GM12878 (cell line): ENCODE measurements around the gene CGN. TPM values are rescaled to one million over a fixed set of nuclear protein-coding genes. Genes with fewer than 3 reads are reported as not detected.

Experiments
- ATAC-seq: fragments of 200-7000 bp; cut with Tn5 transposase; 3 replicates; pipeline ENCODE4 v1.9.1; 2020; ENCODE audit warnings: mild to moderate bottlenecking, moderate library complexity
- BruUV-seq: library from RNA; stranded (reverse); fragments of 400-500 nt; replicated peaks from 2 replicates; lab custom pipeline; 2021; lab: Mats Ljungman, UMichigan
- CTCF ChIA-PET: fragments of 300-600 bp; sonication (Branson Sonifier 250); formaldehyde crosslinking; extraction: SDS; loops from one replicate; lab custom pipeline; 2021; ENCODE audit warnings: inconsistent platforms; lab: Yijun Ruan, JAX
- POLR2A ChIA-PET: fragments of 350-600 bp; formaldehyde crosslinking; extraction: SDS; loops from one replicate; lab custom pipeline; 2021; ENCODE audit warnings: inconsistent platforms; lab: Charles Lee
- RAD21 ChIA-PET: fragments of 300-600 bp; sonication (Branson Sonifier 250); formaldehyde crosslinking; loops from one replicate; lab custom pipeline; 2023; ENCODE audit warnings: antibody characterized with exemption; ENCODE audit not compliant: unreplicated experiment; lab: Charles Lee
- SMC1A ChIA-PET: fragments of 300-600 bp; sonication (Branson Sonifier 250); formaldehyde crosslinking; loops from one replicate; lab custom pipeline; 2023; ENCODE audit not compliant: unreplicated experiment, uncharacterized antibody; lab: Charles Lee
- DNase-seq: peaks from one replicate; pipeline ENCODE4 v3.0.0-alpha.2; 2011; ENCODE audit warnings: low read depth, low spot score
- FAIRE-seq: peaks from 3 replicates; lab custom pipeline; 2011; peaks lifted over from hg19 to GRCh38; lab: Jason Lieb, UNC
- H2AFZ ChIP-seq: 2 replicates; pipeline ENCODE4 v1.6.0; 2011; ENCODE audit warnings: low read depth, low read length, control low read depth; ENCODE audit not compliant: control insufficient read depth
- H3K27ac ChIP-seq: 2 replicates; pipeline ENCODE4 v1.5.1; 2011; ENCODE audit warnings: control low read depth; ENCODE audit not compliant: control insufficient read depth, insufficient read depth
- H3K27me3 ChIP-seq, 2 experiments: replicated peaks in 1 of 2; 2 replicates each; pipeline versions ENCODE4 v1.6.0 to v1.6.1; 2011; ENCODE audit warnings: low read length in 1 of 2; ENCODE audit not compliant: control insufficient read depth in 2 of 2, insufficient read depth in 2 of 2
- H3K36me3 ChIP-seq, 2 experiments: 2 replicates each; pipeline ENCODE4 v1.5.1; 2011; ENCODE audit warnings: low read length in 1 of 2; ENCODE audit not compliant: control insufficient read depth in 2 of 2, insufficient read depth in 2 of 2
- H3K4me1 ChIP-seq: 2 replicates; pipeline ENCODE4 v1.6.1; 2011; ENCODE audit warnings: mild to moderate bottlenecking, low read length, moderate library complexity, mixed read lengths; ENCODE audit not compliant: control insufficient read depth, insufficient read depth
- H3K4me2 ChIP-seq: 2 replicates; pipeline ENCODE4 v1.6.0; 2011; ENCODE audit warnings: control low read depth; ENCODE audit not compliant: control insufficient read depth, insufficient read depth
- H3K4me3 ChIP-seq: fragments of 200-600 bp; sonication (generic); 2 replicates; pipeline ENCODE4 v1.5.1; 2016
- H3K79me2 ChIP-seq: 2 replicates; pipeline ENCODE4 v1.6.0; 2011; ENCODE audit warnings: low read length; ENCODE audit not compliant: control insufficient read depth, insufficient read depth
- H3K9ac ChIP-seq: 2 replicates; pipeline ENCODE4 v1.8.0; 2011; ENCODE audit warnings: low read length, control low read depth, mixed read lengths; ENCODE audit not compliant: control insufficient read depth, insufficient read depth
- H3K9me3 ChIP-seq: replicated peaks from 3 replicates; pipeline ENCODE4 v1.5.1; 2011; ENCODE audit warnings: mild to moderate bottlenecking, low read length; ENCODE audit not compliant: control insufficient read depth, insufficient read depth
- H4K20me1 ChIP-seq: 2 replicates; pipeline ENCODE4 v1.6.0; 2011; ENCODE audit not compliant: control insufficient read depth, insufficient read depth
- BHLHE40 ChIP-seq, 2 experiments: fragments of 450-650 bp in 1 of 2; IDR thresholded peaks; 2 replicates each; pipeline ENCODE4 v1.6.1; 2011 to 2017; ENCODE audit warnings: low read depth in 2 of 2, borderline replicate concordance in 1 of 2, improper control_type of control experiment in 1 of 2, low read length in 1 of 2, mild to moderate bottlenecking in 1 of 2
- CREM ChIP-seq: IDR thresholded peaks from 2 replicates; pipeline ENCODE4 v1.6.1; 2014; ENCODE audit warnings: antibody characterized with exemption, low read depth
- ESRRA ChIP-seq: IDR thresholded peaks from 2 replicates; pipeline ENCODE4 v1.6.1; 2012; ENCODE audit warnings: mild to moderate bottlenecking, low read length, improper control_type of control experiment
- NFIC ChIP-seq: IDR thresholded peaks from 2 replicates; pipeline ENCODE4 v1.6.1; 2012; ENCODE audit warnings: low read depth, mild to moderate bottlenecking, inconsistent platforms, low read length, moderate library complexity
- NR2F1 ChIP-seq: fragments of 450-650 bp; conservative IDR thresholded peaks from 2 replicates; pipeline ENCODE4 v1.6.1; 2017; ENCODE audit warnings: mild to moderate bottlenecking
- SMAD1 ChIP-seq: fragments of 450-650 bp; IDR thresholded peaks from 2 replicates; pipeline ENCODE4 v1.6.1; 2018; ENCODE audit warnings: mild to moderate bottlenecking, low read depth; ENCODE audit not compliant: partially characterized antibody
- SMARCA5 ChIP-seq: fragments of 450-650 bp; IDR thresholded peaks from 2 replicates; pipeline ENCODE4 v1.6.1; 2017; ENCODE audit warnings: mild to moderate bottlenecking
- SPI1 ChIP-seq: IDR thresholded peaks from 2 replicates; pipeline ENCODE4 v1.6.1; 2011; ENCODE audit warnings: low read depth, mild to moderate bottlenecking, low read length, moderate library complexity, borderline replicate concordance; ENCODE audit not compliant: insufficient read depth
- ZNF217 ChIP-seq: fragments of 450-650 bp; IDR thresholded peaks from 2 replicates; pipeline ENCODE4 v1.6.1; 2017; ENCODE audit warnings: antibody characterized with exemption, mild to moderate bottlenecking
- WGBS: methylation state at CpG from one replicate; pipeline ENCODE4 v1.1.6; 2016; ENCODE audit warnings: low lambda C conversion rate; ENCODE audit not compliant: insufficient replicate concordance, insufficient coverage; ENCODE audit errors: missing lambda C conversion rate; 5-methylcytosine and 5-hydroxymethylcytosine counted together
- in situ Hi-C: fragments of 300-500 bp; cut with MboI; formaldehyde crosslinking; loops from 9 replicates; pipeline ENCODE4 v1.14.3; 2018; ENCODE audit warnings: mixed read lengths
- intact Hi-C: fragments of 100-400 bp; cut with micrococcal nuclease; formaldehyde crosslinking; loops from one replicate; pipeline ENCODE4 v1.14.2; 2022; ENCODE audit not compliant: unreplicated experiment
- polyA plus RNA-seq, 11 experiments: library from polyadenylated mRNA; depleted of rRNA in 4 of 11; unstranded in 6 of 11; stranded (reverse) in 5 of 11; fragments of >200 nt; fragmentation: Nextera tagmentation in 4 of 11; fragmentation: Illumina TruSeq in 1 of 11; extraction: Ambion mirVana in 4 of 11; extraction: Trizol in 1 of 11; gene quantifications; 1 replicate in 1 of 11; 2 replicates in 10 of 11; pipeline versions ENCODE4 v1.2.1 to v1.2.3, GENCODE V29; 2011 to 2016; ENCODE audit warnings: inconsistent platforms in 2 of 11, missing spikeins in 2 of 11, low read depth in 1 of 11
- total RNA-seq, 4 experiments: library from RNA; depleted of rRNA in 3 of 4; stranded (reverse); fragments of >200 nt in 3 of 4; fragmentation: Illumina TruSeq in 1 of 4; extraction: Trizol in 1 of 4; gene quantifications; 2 replicates each; pipeline versions ENCODE4 v1.2.1 to v1.2.3, GENCODE V29; 2013 to 2021
- TF ChIP-seq, protein P1 (sequence below): fragments of 450-650 bp; IDR thresholded peaks from 2 replicates; pipeline ENCODE4 v1.6.1; 2017; ENCODE audit warnings: mild to moderate bottlenecking, moderate library complexity
- TF ChIP-seq, protein P2 (sequence below): IDR thresholded peaks from 2 replicates; pipeline ENCODE4 v1.6.1; 2011; ENCODE audit warnings: low read depth, low read length, improper control_type of control experiment, borderline replicate concordance
- TF ChIP-seq, protein P3 (sequence below): IDR thresholded peaks from 2 replicates; pipeline ENCODE4 v1.6.1; 2011; ENCODE audit warnings: low read depth, mild to moderate bottlenecking, low read length, moderate library complexity, borderline replicate concordance; ENCODE audit errors: extremely low read depth
- TF ChIP-seq, protein P4 (sequence below): fragments of 450-650 bp; formaldehyde crosslinking; IDR thresholded peaks from 2 replicates; pipeline ENCODE4 v1.4.0; 2020; ENCODE audit warnings: mild to moderate bottlenecking, moderate library complexity

Gene CGN
- total and polyA plus RNA-seq, 10 of the 15 experiments (the other 5 are each of a cell fraction or from before 2014, with no cell fraction given) = 0.11 to 6.5 (median 3.4) TPM

DNA sequence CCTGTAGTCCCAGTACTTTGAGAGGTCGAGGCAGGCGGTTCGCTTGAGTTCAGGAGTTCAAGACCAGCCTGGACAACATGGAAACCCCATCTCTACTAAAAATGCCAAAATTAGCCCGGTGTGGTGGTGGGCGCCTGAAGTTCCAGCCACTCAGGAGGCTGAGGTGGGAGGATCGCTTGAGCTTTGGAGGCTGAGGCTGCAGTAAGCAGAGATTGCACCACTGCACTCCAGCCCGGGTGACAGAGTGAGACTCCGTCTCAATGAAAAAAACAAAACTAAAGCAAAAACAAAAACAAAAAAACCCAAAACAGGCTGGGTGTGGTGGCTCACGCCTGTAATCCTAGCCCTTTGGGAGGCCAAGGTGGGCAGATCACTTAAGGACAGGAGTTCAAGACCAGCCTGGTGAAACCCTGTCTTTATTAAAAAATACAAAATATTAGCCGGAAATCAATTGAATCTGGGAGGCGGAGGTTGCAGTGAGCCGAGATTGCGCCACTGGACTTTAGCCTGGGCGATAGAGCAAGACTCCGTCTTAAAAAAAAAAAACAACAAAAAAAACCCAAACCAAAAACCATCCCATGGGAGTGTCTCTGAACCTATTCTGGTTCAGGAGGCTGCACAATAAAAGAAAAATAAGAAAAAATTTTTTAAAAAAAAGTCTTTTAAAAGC, 1.7 kb upstream of the CGN start:
- no peaks in the 10 kb centered on the region for H3K36me3 ChIP-seq
- no peak overlapping the region for H3K9ac ChIP-seq
- no TSS peak for BruUV-seq
- WGBS = 84% methylated on average over 15 of the region's 15 CpGs
- ChIA-PET POLR2A (no interaction called here), RAD21 (no interaction called here), CTCF (no interaction called here), SMC1A (interaction anchor here (1.6 kb wide), 1 partner anchor 34 kb away, joined by 4 read pairs; no protein-coding TSS in a partner anchor)
- no peaks in the 10 kb centered on the region for H4K20me1 ChIP-seq
- H3K4me3 ChIP-seq = no peak overlapping the region
- no peaks in the 10 kb centered on the region for H3K79me2 ChIP-seq
- DNase-seq (no peak), FAIRE-seq (no peak), ATAC-seq (no peak)
- no peak overlapping the region for H3K27ac ChIP-seq
- H3K27me3 ChIP-seq = peaks cover 6 to 7% of the 10 kb centered on the region in 2 experiments
- H3K9me3 ChIP-seq = no peaks in the 10 kb centered on the region
- no peak overlapping the region for H2AFZ ChIP-seq
- intact Hi-C loops = loop anchor here (5.0 kb wide), 1 partner anchor 67 kb away; no protein-coding TSS in a partner anchor
- peaks cover 23% of the 10 kb centered on the region for H3K4me1 ChIP-seq
- in situ Hi-C loops = loop anchor here (5.0 kb wide), 1 partner anchor 62 kb away; no protein-coding TSS in a partner anchor
- H3K4me2 ChIP-seq = no peak overlapping the region
- TF ChIP-seq SMARCA5 = no peak
- TF ChIP-seq SMAD1 = no peak
- TF ChIP-seq ESRRA = no peak
- no peak for TF ChIP-seq NR2F1
- no peak for TF ChIP-seq SPI1
- no peak for TF ChIP-seq ZNF217
- TF ChIP-seq BHLHE40 (IDR thresholded peaks at IDR 0.05; ENCODE audit: borderline replicate concordance in 1 of 2, low read depth in 2 of 2, low read length in 1 of 2) = no peak
- TF ChIP-seq, protein P1, sequence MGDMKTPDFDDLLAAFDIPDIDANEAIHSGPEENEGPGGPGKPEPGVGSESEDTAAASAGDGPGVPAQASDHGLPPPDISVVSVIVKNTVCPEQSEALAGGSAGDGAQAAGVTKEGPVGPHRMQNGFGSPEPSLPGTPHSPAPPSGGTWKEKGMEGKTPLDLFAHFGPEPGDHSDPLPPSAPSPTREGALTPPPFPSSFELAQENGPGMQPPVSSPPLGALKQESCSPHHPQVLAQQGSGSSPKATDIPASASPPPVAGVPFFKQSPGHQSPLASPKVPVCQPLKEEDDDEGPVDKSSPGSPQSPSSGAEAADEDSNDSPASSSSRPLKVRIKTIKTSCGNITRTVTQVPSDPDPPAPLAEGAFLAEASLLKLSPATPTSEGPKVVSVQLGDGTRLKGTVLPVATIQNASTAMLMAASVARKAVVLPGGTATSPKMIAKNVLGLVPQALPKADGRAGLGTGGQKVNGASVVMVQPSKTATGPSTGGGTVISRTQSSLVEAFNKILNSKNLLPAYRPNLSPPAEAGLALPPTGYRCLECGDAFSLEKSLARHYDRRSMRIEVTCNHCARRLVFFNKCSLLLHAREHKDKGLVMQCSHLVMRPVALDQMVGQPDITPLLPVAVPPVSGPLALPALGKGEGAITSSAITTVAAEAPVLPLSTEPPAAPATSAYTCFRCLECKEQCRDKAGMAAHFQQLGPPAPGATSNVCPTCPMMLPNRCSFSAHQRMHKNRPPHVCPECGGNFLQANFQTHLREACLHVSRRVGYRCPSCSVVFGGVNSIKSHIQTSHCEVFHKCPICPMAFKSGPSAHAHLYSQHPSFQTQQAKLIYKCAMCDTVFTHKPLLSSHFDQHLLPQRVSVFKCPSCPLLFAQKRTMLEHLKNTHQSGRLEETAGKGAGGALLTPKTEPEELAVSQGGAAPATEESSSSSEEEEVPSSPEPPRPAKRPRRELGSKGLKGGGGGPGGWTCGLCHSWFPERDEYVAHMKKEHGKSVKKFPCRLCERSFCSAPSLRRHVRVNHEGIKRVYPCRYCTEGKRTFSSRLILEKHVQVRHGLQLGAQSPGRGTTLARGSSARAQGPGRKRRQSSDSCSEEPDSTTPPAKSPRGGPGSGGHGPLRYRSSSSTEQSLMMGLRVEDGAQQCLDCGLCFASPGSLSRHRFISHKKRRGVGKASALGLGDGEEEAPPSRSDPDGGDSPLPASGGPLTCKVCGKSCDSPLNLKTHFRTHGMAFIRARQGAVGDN = no peak
- no peak for TF ChIP-seq CREM
- TF ChIP-seq, protein P2, sequence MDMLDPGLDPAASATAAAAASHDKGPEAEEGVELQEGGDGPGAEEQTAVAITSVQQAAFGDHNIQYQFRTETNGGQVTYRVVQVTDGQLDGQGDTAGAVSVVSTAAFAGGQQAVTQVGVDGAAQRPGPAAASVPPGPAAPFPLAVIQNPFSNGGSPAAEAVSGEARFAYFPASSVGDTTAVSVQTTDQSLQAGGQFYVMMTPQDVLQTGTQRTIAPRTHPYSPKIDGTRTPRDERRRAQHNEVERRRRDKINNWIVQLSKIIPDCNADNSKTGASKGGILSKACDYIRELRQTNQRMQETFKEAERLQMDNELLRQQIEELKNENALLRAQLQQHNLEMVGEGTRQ = no peak
- TF ChIP-seq NFIC = no peak
- TF ChIP-seq, protein P3, sequence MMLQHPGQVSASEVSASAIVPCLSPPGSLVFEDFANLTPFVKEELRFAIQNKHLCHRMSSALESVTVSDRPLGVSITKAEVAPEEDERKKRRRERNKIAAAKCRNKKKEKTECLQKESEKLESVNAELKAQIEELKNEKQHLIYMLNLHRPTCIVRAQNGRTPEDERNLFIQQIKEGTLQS = no peak
- TF ChIP-seq, protein P4, sequence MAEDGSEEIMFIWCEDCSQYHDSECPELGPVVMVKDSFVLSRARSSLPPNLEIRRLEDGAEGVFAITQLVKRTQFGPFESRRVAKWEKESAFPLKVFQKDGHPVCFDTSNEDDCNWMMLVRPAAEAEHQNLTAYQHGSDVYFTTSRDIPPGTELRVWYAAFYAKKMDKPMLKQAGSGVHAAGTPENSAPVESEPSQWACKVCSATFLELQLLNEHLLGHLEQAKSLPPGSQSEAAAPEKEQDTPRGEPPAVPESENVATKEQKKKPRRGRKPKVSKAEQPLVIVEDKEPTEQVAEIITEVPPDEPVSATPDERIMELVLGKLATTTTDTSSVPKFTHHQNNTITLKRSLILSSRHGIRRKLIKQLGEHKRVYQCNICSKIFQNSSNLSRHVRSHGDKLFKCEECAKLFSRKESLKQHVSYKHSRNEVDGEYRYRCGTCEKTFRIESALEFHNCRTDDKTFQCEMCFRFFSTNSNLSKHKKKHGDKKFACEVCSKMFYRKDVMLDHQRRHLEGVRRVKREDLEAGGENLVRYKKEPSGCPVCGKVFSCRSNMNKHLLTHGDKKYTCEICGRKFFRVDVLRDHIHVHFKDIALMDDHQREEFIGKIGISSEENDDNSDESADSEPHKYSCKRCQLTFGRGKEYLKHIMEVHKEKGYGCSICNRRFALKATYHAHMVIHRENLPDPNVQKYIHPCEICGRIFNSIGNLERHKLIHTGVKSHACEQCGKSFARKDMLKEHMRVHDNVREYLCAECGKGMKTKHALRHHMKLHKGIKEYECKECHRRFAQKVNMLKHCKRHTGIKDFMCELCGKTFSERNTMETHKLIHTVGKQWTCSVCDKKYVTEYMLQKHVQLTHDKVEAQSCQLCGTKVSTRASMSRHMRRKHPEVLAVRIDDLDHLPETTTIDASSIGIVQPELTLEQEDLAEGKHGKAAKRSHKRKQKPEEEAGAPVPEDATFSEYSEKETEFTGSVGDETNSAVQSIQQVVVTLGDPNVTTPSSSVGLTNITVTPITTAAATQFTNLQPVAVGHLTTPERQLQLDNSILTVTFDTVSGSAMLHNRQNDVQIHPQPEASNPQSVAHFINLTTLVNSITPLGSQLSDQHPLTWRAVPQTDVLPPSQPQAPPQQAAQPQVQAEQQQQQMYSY (CRISPR knock-in tag) = no peak
